Activated CD8-positive, alpha-beta memory T cell treated with anti-CD3 and anti-CD28 coated beads, Interleukin-2, amount 50 U/mL, for 24 hours (primary cell): ENCODE measurements around the gene DMRT2.

Experiments
- DNase-seq: peaks from one replicate; pipeline ENCODE4 v3.0.0-alpha.2; 2020; ENCODE audit errors: extremely low read depth

DMRT2 gene

DNA sequence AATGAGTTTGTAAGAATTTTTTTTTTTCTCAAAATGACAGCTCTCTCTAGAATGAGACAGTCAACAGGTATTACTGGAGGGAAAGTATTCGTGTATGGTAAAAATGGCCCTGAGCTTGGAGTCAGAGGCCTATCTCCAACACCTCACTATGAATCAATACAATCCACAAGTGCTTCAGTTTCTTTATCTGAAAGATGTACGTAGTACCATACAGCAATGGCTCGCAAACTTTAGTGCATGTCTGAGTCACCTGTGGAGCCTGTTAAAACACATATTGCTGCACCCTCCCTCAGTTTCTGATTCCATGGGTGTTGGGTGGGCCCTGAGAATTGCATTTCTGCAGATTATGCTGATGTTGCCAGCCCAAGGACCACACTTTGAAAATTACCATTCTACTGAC lies 44.6 kb downstream of the DMRT2 start:
- no peak for DNase-seq

DNA sequence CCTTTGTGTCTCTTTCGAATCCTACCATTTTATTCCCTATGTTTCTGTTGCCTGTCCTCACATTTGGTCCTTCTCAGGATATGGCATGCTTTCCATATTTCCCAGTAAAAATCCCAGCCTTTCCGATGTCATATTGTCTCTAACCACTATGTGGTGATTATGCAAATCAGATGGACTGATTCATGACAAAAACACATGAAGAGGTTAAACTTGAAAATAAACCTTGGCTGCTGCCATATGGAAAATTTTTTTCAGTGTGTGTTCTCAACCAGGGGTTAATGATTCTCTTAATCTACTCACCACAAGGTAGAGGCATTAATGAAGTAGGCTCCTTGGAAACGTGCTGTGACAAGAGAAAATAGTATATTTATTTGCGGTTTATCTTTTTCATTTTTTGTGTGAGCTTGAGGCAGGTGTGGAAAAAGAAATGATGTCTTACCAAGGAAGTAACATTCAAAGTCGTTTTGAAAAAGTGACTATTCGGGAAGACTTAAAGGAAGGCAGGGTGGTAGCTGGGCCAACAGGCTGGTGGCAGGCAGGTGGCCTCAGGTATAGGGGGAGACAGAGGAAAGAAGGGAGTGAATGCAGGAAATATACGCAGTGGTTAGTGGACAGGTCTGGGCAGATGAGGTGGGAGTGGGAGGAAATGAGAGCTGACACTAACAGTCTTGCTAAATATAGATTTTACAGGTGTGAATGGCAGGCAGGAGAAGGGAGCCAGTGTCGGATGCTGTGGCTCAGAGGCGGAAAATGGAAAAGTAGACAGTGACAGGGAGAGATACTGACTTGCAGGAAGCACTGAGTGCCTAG lies 46.2 kb downstream of the DMRT2 start:
- no peak for DNase-seq

DNA sequence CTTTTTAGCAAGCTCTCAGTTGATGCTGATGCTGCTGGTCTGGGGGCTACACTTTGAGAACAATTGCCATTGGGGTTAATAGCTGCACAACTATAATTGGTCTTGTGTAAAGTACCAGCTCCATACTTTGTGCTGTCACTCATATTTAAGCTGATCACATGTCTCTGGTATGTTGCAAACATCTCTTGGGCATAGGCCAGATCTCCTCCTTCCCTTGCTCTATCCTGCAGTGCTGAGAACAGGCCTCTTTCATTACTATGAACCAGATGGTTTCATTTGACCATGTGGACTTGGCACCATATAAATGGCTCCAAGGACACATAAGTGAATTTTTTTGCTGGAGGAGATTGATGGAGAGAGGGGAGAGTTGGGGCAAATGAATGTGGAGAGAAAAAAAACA lies 48.4 kb downstream of the DMRT2 start:
- DNase-seq: no peak

DNA sequence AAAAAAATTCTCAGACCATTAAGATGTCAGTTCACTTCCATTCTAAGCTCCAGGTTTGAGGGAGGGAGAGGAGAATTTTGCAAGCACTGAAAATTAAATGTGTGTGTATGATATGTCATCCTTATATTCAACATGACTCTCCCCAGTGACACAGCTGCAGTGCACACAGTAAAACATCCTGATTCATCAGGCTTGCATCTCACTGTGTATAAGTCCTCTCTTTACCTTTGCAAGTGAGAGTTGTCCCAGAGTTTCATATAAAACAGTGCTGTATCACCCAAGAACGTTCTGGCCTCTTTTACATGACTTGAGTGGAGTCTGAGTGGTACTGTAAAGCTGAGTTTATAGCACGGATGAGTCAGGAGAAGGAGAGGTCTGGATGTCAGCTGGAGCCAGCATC lies 50.0 kb downstream of the DMRT2 start:
- DNase-seq: no peak

GRCh38 chr9:1100945-1101344 lies 50.8 kb downstream of the DMRT2 start:
- DNase-seq: no peak

DNA sequence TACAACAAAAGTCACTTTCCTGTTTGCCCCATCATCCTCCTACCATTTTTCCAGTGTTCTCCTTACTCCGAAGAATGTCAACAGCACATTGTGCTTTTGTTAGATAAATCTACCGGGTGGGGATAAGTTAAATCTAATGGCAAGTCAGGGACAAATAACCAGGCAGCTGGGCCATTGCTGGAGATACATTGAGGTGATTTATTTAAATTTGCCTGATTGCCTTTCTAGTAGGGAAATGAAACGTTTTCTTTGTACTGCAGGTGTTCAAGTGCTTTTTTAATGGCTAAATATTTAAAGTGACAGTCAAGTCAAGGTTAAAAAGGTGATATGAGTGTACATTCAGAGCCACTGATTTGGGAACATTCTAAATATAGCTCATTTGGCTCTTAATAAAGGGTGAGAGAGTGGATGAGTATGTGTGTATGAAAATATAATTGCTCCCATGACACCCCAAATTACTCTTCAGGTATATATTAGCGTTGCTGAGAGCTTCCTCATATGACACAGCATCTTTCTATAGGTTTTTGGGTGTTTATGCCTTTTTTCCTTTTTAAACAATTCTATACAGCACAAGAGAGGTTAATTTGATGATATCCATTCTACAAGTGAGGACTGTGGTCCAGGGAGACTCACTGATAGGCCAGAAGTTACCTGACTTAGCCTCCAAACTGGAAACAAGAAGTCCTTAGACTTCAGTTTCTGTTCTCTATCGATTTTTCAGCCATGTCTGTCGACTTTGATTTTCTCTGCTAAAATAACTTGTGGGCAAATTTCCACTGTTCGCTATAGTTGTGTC lies 51.9 kb downstream of the DMRT2 start:
- DNase-seq: no peak

- DNase-seq: no peak
Measured at GRCh38 chr9:1102642-1102970, 52.4 kb downstream of the DMRT2 start.
